HepG2 (cell line): ENCODE results near the gene CCDC57. TPM values are rescaled to one million over a fixed set of nuclear protein-coding genes. Genes with fewer than 3 reads are reported as not detected.

Experiments used
- BCLAF1 ChIP-seq: fragments of 450-650 bp; IDR thresholded peaks from 2 replicates; pipeline ENCODE4 v1.6.1; 2017; ENCODE audit warnings: mild to moderate bottlenecking
- CHD4 ChIP-seq: fragments of 200-600 bp; sonication (generic); IDR thresholded peaks from 2 replicates; pipeline ENCODE4 v1.7.0; 2017; ENCODE audit warnings: mild to moderate bottlenecking, low read length, borderline replicate concordance
- CREBL2 ChIP-seq: sonication (generic); formaldehyde crosslinking; IDR thresholded peaks from 2 replicates; pipeline ENCODE4 v1.8.1; 2023; ENCODE audit warnings: missing genetic modification reagents, mild to moderate bottlenecking, borderline replicate concordance
- EHMT2 ChIP-seq: fragments of 200-600 bp; sonication (generic); IDR thresholded peaks from 2 replicates; pipeline ENCODE4 v1.7.0; 2017; ENCODE audit warnings: antibody characterized with exemption, low read depth, low read length, borderline replicate concordance
- ESRRA ChIP-seq: sonication (generic); formaldehyde crosslinking; IDR thresholded peaks from 2 replicates; pipeline ENCODE4 v1.5.1; 2020; ENCODE audit warnings: mild to moderate bottlenecking, low read depth, missing genetic modification reagents
- HHEX ChIP-seq: IDR thresholded peaks from 2 replicates; pipeline ENCODE4 v1.6.1; 2016; ENCODE audit warnings: control low read depth
- HNRNPLL ChIP-seq: fragments of 200-400 bp; formaldehyde crosslinking; IDR thresholded peaks from 2 replicates; pipeline ENCODE4 v1.6.1; 2017; ENCODE audit warnings: mild to moderate bottlenecking, low read depth, low read length; ENCODE audit not compliant: poor library complexity, severe bottlenecking
- IRF2 ChIP-seq: IDR thresholded peaks from 2 replicates; pipeline ENCODE4 v1.6.1; 2018; ENCODE audit warnings: missing genetic modification reagents, missing compliant biosample characterization
- MAFG ChIP-seq: sonication (generic); formaldehyde crosslinking; IDR thresholded peaks from 2 replicates; pipeline ENCODE4 v1.5.1; 2020; ENCODE audit warnings: mild to moderate bottlenecking, missing genetic modification reagents
- MEIS2 ChIP-seq: sonication (generic); formaldehyde crosslinking; IDR thresholded peaks from 2 replicates; pipeline ENCODE4 v1.9.0; 2021; ENCODE audit warnings: mild to moderate bottlenecking, missing genetic modification reagents
- MTF1 ChIP-seq: sonication (generic); formaldehyde crosslinking; IDR thresholded peaks from 2 replicates; pipeline ENCODE4 v1.5.0; 2020; ENCODE audit warnings: missing genetic modification reagents
- MXI1 ChIP-seq: IDR thresholded peaks from 3 replicates; pipeline ENCODE4 v1.6.1; 2012; ENCODE audit warnings: low read depth, low read length, inconsistent platforms, borderline replicate concordance
- NFKBIZ ChIP-seq: IDR thresholded peaks from 2 replicates; pipeline ENCODE4 v1.6.1; 2018; ENCODE audit warnings: missing genetic modification reagents, missing compliant biosample characterization
- PAWR ChIP-seq: sonication (generic); formaldehyde crosslinking; IDR thresholded peaks from 2 replicates; pipeline ENCODE4 v1.4.0; 2020; ENCODE audit warnings: missing genetic modification reagents, mild to moderate bottlenecking, borderline replicate concordance
- SRY ChIP-seq: sonication (generic); formaldehyde crosslinking; IDR thresholded peaks from 2 replicates; pipeline ENCODE4 v1.8.0; 2022; ENCODE audit warnings: mild to moderate bottlenecking, missing genetic modification reagents
- ZMYM4 ChIP-seq: sonication (generic); formaldehyde crosslinking; IDR thresholded peaks from 2 replicates; pipeline ENCODE4 v1.8.1; 2023; ENCODE audit warnings: mild to moderate bottlenecking, missing genetic modification reagents
- ZNF253 ChIP-seq: sonication (generic); formaldehyde crosslinking; IDR thresholded peaks from 2 replicates; pipeline ENCODE4 v1.8.0; 2022; ENCODE audit warnings: mild to moderate bottlenecking, missing genetic modification reagents, borderline replicate concordance
- ZNF264 ChIP-seq: sonication (generic); formaldehyde crosslinking; IDR thresholded peaks from 2 replicates; pipeline ENCODE4 v1.4.0; 2020; ENCODE audit warnings: missing genetic modification reagents
- ZNF274 ChIP-seq: sonication (generic); formaldehyde crosslinking; IDR thresholded peaks from 2 replicates; pipeline ENCODE4 v1.5.1; 2020; ENCODE audit warnings: mild to moderate bottlenecking, missing genetic modification reagents
- ZNF484 ChIP-seq: sonication (generic); formaldehyde crosslinking; IDR thresholded peaks from 2 replicates; pipeline ENCODE4 v1.5.1; 2020; ENCODE audit warnings: mild to moderate bottlenecking, low read depth, missing genetic modification reagents, borderline replicate concordance
- ZNF746 ChIP-seq: sonication (generic); formaldehyde crosslinking; IDR thresholded peaks from 2 replicates; pipeline ENCODE4 v1.8.0; 2022; ENCODE audit warnings: mild to moderate bottlenecking, missing genetic modification reagents
- polyA plus RNA-seq, 8 experiments: library from polyadenylated mRNA; depleted of rRNA in 3 of 8; stranded (reverse) in 7 of 8; unstranded in 1 of 8; fragments of >200 nt; fragmentation: Illumina TruSeq in 4 of 8; extraction: Trizol in 4 of 8; gene quantifications; 2 replicates each; pipeline versions ENCODE4 v1.2.1 to v1.2.3, GENCODE V29; 2011 to 2016; ENCODE audit warnings: low read depth in 4 of 8, missing spikeins in 1 of 8, mixed read lengths in 1 of 8; ENCODE audit not compliant: insufficient read depth in 1 of 8
- total RNA-seq, 5 experiments: library from RNA; depleted of rRNA; stranded (reverse); fragments of >200 nt; fragmentation: Illumina TruSeq; extraction: Trizol; gene quantifications; 2 replicates each; pipeline ENCODE4 v1.2.3, GENCODE V29; 2016; ENCODE audit warnings: low read depth in 1 of 5
- TF ChIP-seq, protein P1 (sequence below): sonication (generic); formaldehyde crosslinking; IDR thresholded peaks from 2 replicates; pipeline ENCODE4 v1.4.0; 2020; ENCODE audit warnings: mild to moderate bottlenecking, low read depth, missing genetic modification reagents
- TF ChIP-seq, protein P2 (sequence below): sonication (generic); formaldehyde crosslinking; IDR thresholded peaks from 2 replicates; pipeline ENCODE4 v1.8.0; 2023; ENCODE audit warnings: mild to moderate bottlenecking, missing genetic modification reagents
- TF ChIP-seq, protein P3 (sequence below): sonication (generic); formaldehyde crosslinking; IDR thresholded peaks from 2 replicates; pipeline ENCODE4 v1.8.1; 2023; ENCODE audit warnings: mild to moderate bottlenecking, missing genetic modification reagents, borderline replicate concordance

Gene CCDC57
- total and polyA plus RNA-seq, 2 of the 13 experiments (the other 11 are each of a cell fraction or from before 2014, with no cell fraction given), result 59.3 to 59.9 TPM

DNA sequence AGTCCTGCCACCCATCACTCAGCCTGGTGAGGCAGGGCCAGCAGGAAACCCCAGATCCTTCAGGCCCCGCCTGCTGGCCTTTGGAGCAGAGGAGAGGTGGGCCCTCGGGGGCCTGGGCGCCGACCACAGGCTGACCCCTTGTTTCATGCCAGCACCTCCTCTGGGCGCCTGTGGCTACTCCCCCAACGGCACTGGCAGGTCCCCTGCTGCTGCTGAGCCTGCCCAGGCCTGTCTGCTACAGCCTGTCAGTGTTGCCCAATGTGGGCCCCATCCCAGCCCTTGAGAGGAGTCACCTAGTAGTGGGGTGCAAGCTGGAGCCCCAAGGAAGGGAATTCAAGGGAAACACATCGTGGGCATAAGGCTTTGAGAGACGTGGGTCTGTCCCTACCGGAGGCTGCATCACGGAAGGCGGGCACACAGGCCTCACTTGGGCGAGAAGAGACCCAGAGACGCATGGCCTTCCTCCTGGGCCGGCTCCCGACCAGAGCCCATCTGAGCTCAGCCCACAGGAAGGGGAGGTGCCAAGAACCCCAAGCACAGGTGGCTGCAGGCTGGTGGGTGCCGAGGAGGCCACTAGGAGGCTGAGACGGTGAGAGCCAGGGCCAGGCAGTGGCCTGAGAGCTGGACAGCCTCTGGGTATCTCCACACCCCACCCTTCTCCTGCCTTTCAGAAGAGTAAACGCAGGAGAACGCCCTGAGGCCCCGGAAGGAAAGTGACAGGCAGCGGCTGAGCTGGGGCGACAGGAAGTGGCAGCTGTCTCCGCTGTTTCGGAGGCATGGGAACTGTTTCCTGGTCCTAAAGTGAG, 106.6 kb downstream of the CCDC57 start (continued):
- TF ChIP-seq BCLAF1 (no peak), ESRRA (CRISPR knock-in tag) (peak; percentile 63), CREBL2 (no peak; the same call in 1 of the 2 replicates), ZNF253 (CRISPR knock-in tag) (peak; percentile 96), SRY (peak; percentile 90), MTF1 (CRISPR knock-in tag) (no peak), ZNF746 (CRISPR knock-in tag) (0 out of 2 replicates have a peak, but pooled peaks have one; percentile 75), EHMT2 (no peak), ZNF264 (CRISPR knock-in tag) (no peak; the same call in 1 of the 2 replicates), ZNF274 (CRISPR knock-in tag) (0 out of 2 replicates have a peak, but pooled peaks have one; percentile 78), HNRNPLL (peak; percentile 5), IRF2 (peak; percentile 93; the same call in 1 of the 2 replicates), ZNF484 (CRISPR knock-in tag) (no peak), PAWR (CRISPR knock-in tag) (0 out of 2 replicates have a peak, but pooled peaks have one; percentile 45), MEIS2 (CRISPR knock-in tag) (peak; percentile 95), CHD4 (no peak), NFKBIZ (CRISPR knock-in tag) (peak; percentile 78), ZMYM4 (CRISPR knock-in tag) (peak; percentile 65), MAFG (no peak), MXI1 (peak; percentile 76; the same call in 2 of the 3 replicates), HHEX (CRISPR knock-in tag) (no peak)
- TF ChIP-seq, protein P1, sequence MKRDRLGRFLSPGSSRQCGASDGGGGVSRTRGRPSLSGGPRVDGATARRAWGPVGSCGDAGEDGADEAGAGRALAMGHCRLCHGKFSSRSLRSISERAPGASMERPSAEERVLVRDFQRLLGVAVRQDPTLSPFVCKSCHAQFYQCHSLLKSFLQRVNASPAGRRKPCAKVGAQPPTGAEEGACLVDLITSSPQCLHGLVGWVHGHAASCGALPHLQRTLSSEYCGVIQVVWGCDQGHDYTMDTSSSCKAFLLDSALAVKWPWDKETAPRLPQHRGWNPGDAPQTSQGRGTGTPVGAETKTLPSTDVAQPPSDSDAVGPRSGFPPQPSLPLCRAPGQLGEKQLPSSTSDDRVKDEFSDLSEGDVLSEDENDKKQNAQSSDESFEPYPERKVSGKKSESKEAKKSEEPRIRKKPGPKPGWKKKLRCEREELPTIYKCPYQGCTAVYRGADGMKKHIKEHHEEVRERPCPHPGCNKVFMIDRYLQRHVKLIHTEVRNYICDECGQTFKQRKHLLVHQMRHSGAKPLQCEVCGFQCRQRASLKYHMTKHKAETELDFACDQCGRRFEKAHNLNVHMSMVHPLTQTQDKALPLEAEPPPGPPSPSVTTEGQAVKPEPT (CRISPR knock-in tag), result no peak
- TF ChIP-seq, protein P2, sequence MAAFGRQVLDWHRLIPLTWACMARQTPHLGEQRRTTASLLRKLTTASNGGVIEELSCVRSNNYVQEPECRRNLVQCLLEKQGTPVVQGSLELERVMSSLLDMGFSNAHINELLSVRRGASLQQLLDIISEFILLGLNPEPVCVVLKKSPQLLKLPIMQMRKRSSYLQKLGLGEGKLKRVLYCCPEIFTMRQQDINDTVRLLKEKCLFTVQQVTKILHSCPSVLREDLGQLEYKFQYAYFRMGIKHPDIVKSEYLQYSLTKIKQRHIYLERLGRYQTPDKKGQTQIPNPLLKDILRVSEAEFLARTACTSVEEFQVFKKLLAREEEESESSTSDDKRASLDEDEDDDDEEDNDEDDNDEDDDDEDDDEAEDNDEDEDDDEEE (CRISPR knock-in tag), result peak; percentile 90; the same call in 1 of the 2 replicates
- TF ChIP-seq, protein P3, sequence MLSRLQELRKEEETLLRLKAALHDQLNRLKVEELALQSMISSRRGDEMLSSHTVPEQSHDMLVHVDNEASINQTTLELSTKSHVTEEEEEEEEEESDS (CRISPR knock-in tag), result peak; percentile 6
